Measurements from ENCODE around the gene NDUFAF5. TPM values are rescaled to one million over a fixed set of nuclear protein-coding genes. Genes with fewer than 3 reads are reported as not detected.

Gene NDUFAF5
- total RNA-seq, 1 experiment from 2014 or later: 31.8 TPM

- TF ChIP-seq E2F1 (CRISPR knock-in tag; IDR thresholded peaks at IDR 0.05) (no peak), HMGXB4 (CRISPR knock-in tag; IDR thresholded peaks at IDR 0.05) (no peak), AFF4 (CRISPR knock-in tag; IDR thresholded peaks at IDR 0.05; ENCODE audit: borderline replicate concordance) (no peak), NR1H2 (CRISPR knock-in tag; IDR thresholded peaks at IDR 0.05) (no peak), GABPB1 (CRISPR knock-in tag; IDR thresholded peaks at IDR 0.05) (no peak), JAZF1 (CRISPR knock-in tag; IDR thresholded peaks at IDR 0.05) (no peak), ESRRA (CRISPR knock-in tag; IDR thresholded peaks at IDR 0.05; ENCODE audit: borderline replicate concordance) (no peak), SOX15 (CRISPR knock-in tag; IDR thresholded peaks at IDR 0.05) (no peak), ZNF671 (CRISPR knock-in tag; IDR thresholded peaks at IDR 0.05) (no peak), ZNF425 (CRISPR knock-in tag; conservative IDR thresholded peaks at IDR 0.05) (no peak), FOXP4 (CRISPR knock-in tag; IDR thresholded peaks at IDR 0.05) (no peak), MYBL2 (CRISPR knock-in tag; IDR thresholded peaks at IDR 0.05) (no peak), FOXP1 (CRISPR knock-in tag; IDR thresholded peaks at IDR 0.05; ENCODE audit: borderline replicate concordance) (no peak)
These were observed 74.0 kb downstream of the NDUFAF5 start (continued) for GRCh38 chr20:13858871-13859270.

- Mint-ChIP-seq H3K4me1 (peaks cover 7% of the 10 kb centered on the region), H3K36me3 (no peaks in the 10 kb centered on the region), H3K27ac (no peak overlapping the region), H3K9me3 (0 out of 2 replicates have a peak, but pooled peaks cover 3% of the 10 kb centered on the region), H3K27me3 (ENCODE audit: low read depth) (no peaks in the 10 kb centered on the region), H3K4me3 (no peak overlapping the region)
- no peak for ATAC-seq
- POLR2A ChIA-PET: no interaction called here
- no peak for DNase-seq (ENCODE audit: low spot score)
- CTCF ChIA-PET: no interaction called here
- TF ChIP-seq CDX4 (CRISPR knock-in tag; IDR thresholded peaks at IDR 0.05; ENCODE audit: borderline replicate concordance) (no peak), ZNF219 (CRISPR knock-in tag; IDR thresholded peaks at IDR 0.05; ENCODE audit: borderline replicate concordance) (no peak), STAT6 (CRISPR knock-in tag; conservative IDR thresholded peaks at IDR 0.05; ENCODE audit: low read depth) (no peak), ZNF423 (CRISPR knock-in tag; IDR thresholded peaks at IDR 0.05) (no peak), GTF2I (CRISPR knock-in tag; conservative IDR thresholded peaks at IDR 0.05) (no peak), FOXP4 (CRISPR knock-in tag; IDR thresholded peaks at IDR 0.05) (no peak), SP1 (CRISPR knock-in tag; conservative IDR thresholded peaks at IDR 0.05) (no peak), NFYB (CRISPR knock-in tag; conservative IDR thresholded peaks at IDR 0.05; ENCODE audit: low read depth) (no peak), NFATC4 (CRISPR knock-in tag; IDR thresholded peaks at IDR 0.05) (no peak)
These were observed 77.4 kb downstream of the NDUFAF5 start for GRCh38 chr20:13862245-13862644.
